Left lung (tissue), 10 donors: Measurements from ENCODE around the gene KIAA0513. TPM values are rescaled to one million over a fixed set of nuclear protein-coding genes. Genes with fewer than 3 reads are reported as not detected.

Experiments
- ATAC-seq: fragments of 200-7000 bp; cut with Tn5 transposase; one replicate; pipeline ENCODE4 v1.9.1; 2020; ENCODE audit warnings: moderate library complexity
- DNase-seq, 4 donors: peaks; one replicate each; pipeline ENCODE4 v3.0.0-alpha.2; 2013 to 2020
- H3K27ac ChIP-seq, 2 donors: fragments of 200-600 bp; sonication (generic) in 1 of 2; one replicate each; pipeline versions ENCODE4 v1.5.0 to v1.8.0; 2020 to 2021
- H3K27me3 ChIP-seq, 2 donors: fragments of 200-600 bp; sonication (generic) in 1 of 2; one replicate each; pipeline versions ENCODE4 v1.5.0 to v1.8.0; 2020 to 2021
- H3K36me3 ChIP-seq, 2 donors: fragments of 200-600 bp; sonication (generic) in 1 of 2; one replicate each; pipeline versions ENCODE4 v1.5.0 to v1.8.0; 2020 to 2021
- H3K4me1 ChIP-seq, 2 donors: fragments of 200-600 bp; one replicate each; pipeline ENCODE4 v1.8.0; 2021
- H3K4me3 ChIP-seq, 2 donors: fragments of 200-600 bp; sonication (generic) in 1 of 2; one replicate each; pipeline versions ENCODE4 v1.5.0 to v1.8.0; 2020 to 2021; ENCODE audit warnings: mild to moderate bottlenecking in 1 of 2
- H3K9me3 ChIP-seq, 2 donors: fragments of 200-600 bp; sonication (generic) in 1 of 2; one replicate each; pipeline versions ENCODE4 v1.5.0 to v1.8.0; 2020 to 2021
- CTCF ChIP-seq, 2 donors: fragments of 200-600 bp; sonication (generic) in 1 of 2; IDR thresholded peaks; one replicate each; pipeline versions ENCODE4 v1.5.0 to v1.8.0; 2021; ENCODE audit warnings: antibody characterized with exemption in 2 of 2
- intact Hi-C, 2 donors: fragments of 100-400 bp; cut with DNase I; formaldehyde crosslinking; loops; one replicate each; pipeline versions ENCODE4 v1.11.2 to v1.14.2; 2022
- polyA plus RNA-seq, 6 donors: library from polyadenylated mRNA; unstranded; fragments of 120-200 nt; gene quantifications; one replicate each; pipeline ENCODE4 v1.2.1, GENCODE V29; 2013; ENCODE audit not compliant: insufficient read length in 6 of 6
- total RNA-seq, 2 donors: library from RNA; stranded (reverse); fragmentation: NEBNext Ultra II Directional; extraction: Animal tissue kit (Norgen Biotek cat#: 25700); gene quantifications; one replicate each; pipeline ENCODE4 v1.2.1, GENCODE V29; 2021
- donor health status: DM: no; HTN: yes; CAD: no.
- donor health status: DM: no; HTN: no; CAD: no.

Gene KIAA0513
- total and polyA plus RNA-seq, 8 donors: 4.4 to 31.7 (median 7.6) TPM

- Histone ChIP-seq H3K27me3 (no peaks in the 10 kb centered on the region), H3K36me3 (peaks cover 0 to 97% of the 10 kb centered on the region in 2 donors), H3K4me3 (no peak overlapping the region), H3K27ac (no peak overlapping the region), H3K4me1 (peaks cover 0 to 23% of the 10 kb centered on the region in 2 donors), H3K9me3 (no peaks in the 10 kb centered on the region)
- DNase-seq (peak in 1 of 4 donors; percentile 44), ATAC-seq (no peak)
- intact Hi-C loops: no loop called here
- no peak for TF ChIP-seq CTCF (IDR thresholded peaks at IDR 0.05)
These were observed 47.8 kb downstream of the KIAA0513 start for GRCh38 chr16:85075236-85075924.

GRCh38 chr16:85077039-85077438 is 49.4 kb downstream of the KIAA0513 start:
- intact Hi-C loops: no loop called here
- DNase-seq: no peak

GRCh38 chr16:85077576-85078125 is 50.1 kb downstream of the KIAA0513 start:
- H3K4me3 ChIP-seq: no peak overlapping the region
- TF ChIP-seq CTCF (IDR thresholded peaks at IDR 0.05): no peak
- H3K36me3 ChIP-seq: peaks cover 0 to 93% of the 10 kb centered on the region in 2 donors
- peak overlapping the region in 1 of 2 donors; percentile 43 for H3K27ac ChIP-seq
- H3K4me1 ChIP-seq: peaks cover 0 to 27% of the 10 kb centered on the region in 2 donors
- ATAC-seq (no peak), DNase-seq (peak in 1 of 4 donors; percentile 65)
- H3K27me3 ChIP-seq: peaks cover 0 to 2% of the 10 kb centered on the region in 2 donors
- no peaks in the 10 kb centered on the region for H3K9me3 ChIP-seq
- intact Hi-C loops: no loop called here

More at GRCh38 chr16:85077039-85077438, 49.4 kb downstream of the KIAA0513 start:
- Histone ChIP-seq H3K36me3 (peaks cover 0 to 97% of the 10 kb centered on the region in 2 donors), H3K27me3 (no peaks in the 10 kb centered on the region), H3K9me3 (no peaks in the 10 kb centered on the region), H3K4me3 (no peak overlapping the region), H3K4me1 (peaks cover 0 to 27% of the 10 kb centered on the region in 2 donors), H3K27ac (peak overlapping the region in 1 of 2 donors; percentile 43)
- ATAC-seq: no peak
- TF ChIP-seq CTCF (IDR thresholded peaks at IDR 0.05): no peak

- ATAC-seq (no peak), DNase-seq (peak in 1 of 4 donors; percentile 77)
- TF ChIP-seq CTCF (IDR thresholded peaks at IDR 0.05): no peak
- no peaks in the 10 kb centered on the region for H3K9me3 ChIP-seq
- H3K4me3 ChIP-seq: no peak overlapping the region
- intact Hi-C loops: no loop called here
- H3K27ac ChIP-seq: peak overlapping the region in 1 of 2 donors; percentile 18
- peaks cover 0 to 32% of the 10 kb centered on the region in 2 donors for H3K4me1 ChIP-seq
- H3K36me3 ChIP-seq: peaks cover 0 to 87% of the 10 kb centered on the region in 2 donors
- H3K27me3 ChIP-seq: peaks cover 0 to 6% of the 10 kb centered on the region in 2 donors
These were observed 50.6 kb downstream of the KIAA0513 start for GRCh38 chr16:85078226-85078625.

GRCh38 chr16:85078952-85079351 is 51.4 kb downstream of the KIAA0513 start:
- Histone ChIP-seq H3K27ac (no peak overlapping the region), H3K9me3 (no peaks in the 10 kb centered on the region), H3K27me3 (peaks cover 0 to 6% of the 10 kb centered on the region in 2 donors), H3K4me3 (no peak overlapping the region), H3K36me3 (peaks cover 0 to 80% of the 10 kb centered on the region in 2 donors), H3K4me1 (peaks cover 0 to 33% of the 10 kb centered on the region in 2 donors)
- no peak for TF ChIP-seq CTCF (IDR thresholded peaks at IDR 0.05)
- ATAC-seq (no peak), DNase-seq (no peak)
- intact Hi-C loops: no loop called here
